Hematopoietic multipotent progenitor cell (in vitro differentiated cells): ENCODE data around the gene MYG1. TPM values are rescaled to one million over a fixed set of nuclear protein-coding genes. Genes with fewer than 3 reads are reported as not detected.
A peak's percentile ranks its signal among the peaks of the same experiment; 100 is the strongest.
"Not testable (repeated sequence)": the region's sequence is repeated elsewhere in the genome, so short reads cannot be mapped to it uniquely, and the experiment has no call there.

Experiments
- DNase-seq, 3 donors: peaks; one replicate each; pipeline ENCODE4 v3.0.0-alpha.2; 2011 to 2015; ENCODE audit warnings: low read depth in 2 of 3, low spot score in 2 of 3
- total RNA-seq: library from RNA; depleted of rRNA; stranded (reverse); fragments of >200 nt; gene quantifications from one replicate; pipeline ENCODE4 v1.2.3, GENCODE V29; 2012

The MYG1 gene
- total RNA-seq, 1 donor: 82.4 TPM

- no peak for DNase-seq
Measured at GRCh38 chr12:53279888-53280498, 19.5 kb upstream of the MYG1 start.

- no peak for DNase-seq
Measured at GRCh38 chr12:53286448-53286847, 13.0 kb upstream of the MYG1 start.

- DNase-seq: peak; percentile 59 to 76 (median 67)
Measured at GRCh38 chr12:53287741-53288216, 11.7 kb upstream of the MYG1 start.

GRCh38 chr12:53288322-53288721 lies 11.2 kb upstream of the MYG1 start:
- DNase-seq: no peak

GRCh38 chr12:53289891-53290290 lies 9.6 kb upstream of the MYG1 start:
- no peak for DNase-seq

GRCh38 chr12:53290661-53291060 lies 8.8 kb upstream of the MYG1 start:
- no peak for DNase-seq

- DNase-seq: no peak
Measured at GRCh38 chr12:53292426-53292825, 7.1 kb upstream of the MYG1 start.

GRCh38 chr12:53295070-53295890 lies 4.2 kb upstream of the MYG1 start, which contains the start of gene PFDN5:
Gene PFDN5 (plus strand): TSS chr12:53295542. CDS start chr12:53295568, 26 bp downstream.
- DNase-seq: peak; percentile 78 to 91 (median 89)

- DNase-seq: no peak
Measured at GRCh38 chr12:53295891-53296219, 3.6 kb upstream of the MYG1 start.

- DNase-seq: not testable (repeated sequence)
Measured at GRCh38 chr12:53297106-53297505, 2.4 kb upstream of the MYG1 start.

GRCh38 chr12:53298164-53298563 lies 1.3 kb upstream of the MYG1 start:
- DNase-seq: peak in 1 of 3 donors; percentile 13

- DNase-seq: peak in 2 of 3 donors; percentile 86 to 93
Measured at GRCh38 chr12:53299101-53299453, 418 bp upstream of the MYG1 start.

GRCh38 chr12:53300187-53300586 lies 692 bp downstream of the MYG1 start:
- no peak for DNase-seq

GRCh38 chr12:53302903-53303302 lies 3.4 kb downstream of the MYG1 start:
- no peak for DNase-seq

- DNase-seq: no peak
Measured at GRCh38 chr12:53306826-53307225, 7.3 kb downstream of the MYG1 start.

GRCh38 chr12:53308276-53308675 lies 8.8 kb downstream of the MYG1 start:
- DNase-seq: no peak

- DNase-seq: peak in 2 of 3 donors; percentile 49 to 78
Measured at GRCh38 chr12:53313996-53314395, 14.5 kb downstream of the MYG1 start.

GRCh38 chr12:53320352-53321195 lies 21.1 kb downstream of the MYG1 start:
- no peak for DNase-seq

- peak; percentile 41 to 68 (median 57) for DNase-seq
Measured at GRCh38 chr12:53324113-53324778, 24.8 kb downstream of the MYG1 start.

GRCh38 chr12:53324779-53325510 lies 25.4 kb downstream of the MYG1 start:
- peak; percentile 62 to 86 (median 86) for DNase-seq
